GM19193 (cell line): Measurements from ENCODE around the gene PTCD1.

ENCODE experiments used
- POLR2A ChIP-seq: IDR thresholded peaks from 4 replicates; pipeline ENCODE4 v1.6.1; 2011; ENCODE audit not compliant: insufficient read depth, insufficient read length; ENCODE audit errors: extremely low read depth

The PTCD1 gene

GRCh38 chr7:99438573-99439480, at the start of gene PTCD1, which contains the start of gene CPSF4:
Gene PTCD1 (minus strand): TSS chr7:99438798. CDS start chr7:99435242, 3,556 bp downstream.
Gene CPSF4 (plus strand): TSS chr7:99438943. CDS start chr7:99439083, 140 bp downstream.
- peak; percentile 78 for TF ChIP-seq POLR2A

GRCh38 chr7:99485094-99485493, 46.5 kb upstream of the PTCD1 start:
- no peak for TF ChIP-seq POLR2A

- no peak for TF ChIP-seq POLR2A
These were observed 40.2 kb upstream of the PTCD1 start for GRCh38 chr7:99478464-99479440.

GRCh38 chr7:99476107-99476506, 37.5 kb upstream of the PTCD1 start:
- no peak for TF ChIP-seq POLR2A

GRCh38 chr7:99473315-99473596, 34.7 kb upstream of the PTCD1 start:
- TF ChIP-seq POLR2A: no peak

- TF ChIP-seq POLR2A: peak; percentile 87
These were observed 34.1 kb upstream of the PTCD1 start, which contains the start of gene ZNF789 for GRCh38 chr7:99472561-99473314. Gene ZNF789 (plus strand): TSS chr7:99472890. CDS start chr7:99476457, 3,567 bp downstream.

- TF ChIP-seq POLR2A: no peak
These were observed 30.9 kb upstream of the PTCD1 start for GRCh38 chr7:99469381-99470065.

GRCh38 chr7:99468336-99468918, 29.8 kb upstream of the PTCD1 start:
- no peak for TF ChIP-seq POLR2A

GRCh38 chr7:99465421-99465768, 26.8 kb upstream of the PTCD1 start:
- TF ChIP-seq POLR2A: no peak

GRCh38 chr7:99461221-99461620, 22.6 kb upstream of the PTCD1 start:
- TF ChIP-seq POLR2A: no peak

- TF ChIP-seq POLR2A: no peak
These were observed 22.1 kb upstream of the PTCD1 start for GRCh38 chr7:99460651-99461050.

- no peak for TF ChIP-seq POLR2A
These were observed 20.5 kb upstream of the PTCD1 start for GRCh38 chr7:99459087-99459486.

GRCh38 chr7:99457650-99458493, 19.3 kb upstream of the PTCD1 start:
- TF ChIP-seq POLR2A: no peak
